GM20000 (cell line): ENCODE data around the gene SLC5A2.

ENCODE experiments used
- DNase-seq: peaks from one replicate; pipeline ENCODE4 v3.0.0; 2012; ENCODE audit warnings: low spot score
- CTCF ChIP-seq: IDR thresholded peaks from 2 replicates; pipeline ENCODE4 v1.5.1; 2012; ENCODE audit warnings: mild to moderate bottlenecking, control low read depth; ENCODE audit errors: extremely low read depth, missing control alignments

The SLC5A2 gene

GRCh38 chr16:31461921-31462804 lies 20.8 kb upstream of the SLC5A2 start:
- DNase-seq, result no peak
- no peak for TF ChIP-seq CTCF

GRCh38 chr16:31464348-31464769 lies 18.6 kb upstream of the SLC5A2 start:
- DNase-seq, result no peak
- no peak for TF ChIP-seq CTCF

- TF ChIP-seq CTCF, result no peak
- DNase-seq, result no peak
Measured at GRCh38 chr16:31464781-31465260, 18.1 kb upstream of the SLC5A2 start.

- no peak for TF ChIP-seq CTCF
- DNase-seq, result peak; percentile 9
Measured at GRCh38 chr16:31465788-31466370, 17.0 kb upstream of the SLC5A2 start.

- TF ChIP-seq CTCF, result no peak
- DNase-seq, result no peak
Measured at GRCh38 chr16:31466381-31466841, 16.5 kb upstream of the SLC5A2 start.

- TF ChIP-seq CTCF, result no peak
- peak; percentile 30 for DNase-seq
Measured at GRCh38 chr16:31467151-31467773, 15.7 kb upstream of the SLC5A2 start.

GRCh38 chr16:31467858-31468257 lies 15.1 kb upstream of the SLC5A2 start:
- no peak for DNase-seq
- no peak for TF ChIP-seq CTCF
